ENCODE results near the gene SEBOX.

The SEBOX gene, protein sequence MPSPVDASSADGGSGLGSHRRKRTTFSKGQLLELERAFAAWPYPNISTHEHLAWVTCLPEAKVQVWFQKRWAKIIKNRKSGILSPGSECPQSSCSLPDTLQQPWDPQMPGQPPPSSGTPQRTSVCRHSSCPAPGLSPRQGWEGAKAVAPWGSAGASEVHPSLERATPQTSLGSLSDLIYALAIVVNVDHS

DNA sequence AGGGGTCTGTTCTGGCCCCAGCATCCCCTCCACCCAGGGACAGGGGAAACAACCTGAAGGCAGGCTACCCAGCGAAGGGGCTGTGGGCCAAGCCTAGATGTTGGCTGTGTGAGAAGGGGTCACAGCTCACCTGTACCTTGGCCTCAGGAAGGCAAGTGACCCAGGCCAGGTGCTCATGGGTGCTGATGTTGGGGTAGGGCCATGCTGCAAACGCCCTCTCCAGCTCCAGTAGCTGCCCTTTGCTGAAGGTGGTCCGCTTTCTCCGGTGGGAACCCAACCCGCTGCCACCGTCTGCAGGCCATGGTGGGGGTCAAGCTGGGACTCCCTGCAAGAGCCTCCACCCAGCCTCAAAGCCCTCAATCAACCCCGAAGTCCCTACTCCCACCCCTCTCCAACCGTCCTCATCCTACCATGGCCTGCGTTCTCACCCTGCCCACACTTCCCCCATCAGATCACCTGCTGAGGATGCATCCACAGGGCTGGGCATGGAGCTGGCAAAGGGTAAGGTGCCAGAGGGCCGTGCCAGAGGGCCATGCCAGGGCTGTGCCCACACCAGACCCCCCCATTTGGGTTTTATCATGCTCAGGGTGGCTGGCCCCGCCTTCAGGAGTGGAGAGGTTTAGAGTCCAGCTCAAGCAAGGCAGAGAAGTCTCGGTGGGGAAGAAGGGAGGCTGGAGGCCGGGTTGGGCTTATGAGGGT is at the start of gene SEBOX:
SEBOX (minus strand) TSS at position 535 of the 699 bp plus-strand sequence; CDS start at position 487, 48 bp downstream.
- no peak for DNase-seq (ENCODE audit: low read depth, low spot score)

DNA sequence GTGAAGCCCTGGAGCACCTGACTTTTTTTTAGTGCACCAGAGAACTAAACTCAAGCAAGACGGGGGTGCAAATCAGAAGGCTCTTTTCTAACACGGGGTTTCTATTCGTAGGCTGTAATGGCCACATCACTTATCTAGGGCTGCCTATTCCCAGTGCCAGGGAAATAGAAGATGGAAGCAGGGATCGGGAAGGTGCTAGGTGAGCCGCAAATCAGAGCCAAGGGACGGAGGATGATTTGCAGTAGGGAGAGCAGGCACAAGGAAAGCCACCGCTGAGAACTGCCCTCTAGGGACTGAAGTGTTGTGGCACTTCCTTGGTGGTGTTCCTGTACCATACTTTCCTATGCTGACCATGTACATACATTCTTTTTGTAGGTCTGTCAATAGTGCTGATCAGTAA is 48.8 kb upstream of the SEBOX start:
- no peak for DNase-seq (ENCODE audit: low read depth, low spot score)

DNA sequence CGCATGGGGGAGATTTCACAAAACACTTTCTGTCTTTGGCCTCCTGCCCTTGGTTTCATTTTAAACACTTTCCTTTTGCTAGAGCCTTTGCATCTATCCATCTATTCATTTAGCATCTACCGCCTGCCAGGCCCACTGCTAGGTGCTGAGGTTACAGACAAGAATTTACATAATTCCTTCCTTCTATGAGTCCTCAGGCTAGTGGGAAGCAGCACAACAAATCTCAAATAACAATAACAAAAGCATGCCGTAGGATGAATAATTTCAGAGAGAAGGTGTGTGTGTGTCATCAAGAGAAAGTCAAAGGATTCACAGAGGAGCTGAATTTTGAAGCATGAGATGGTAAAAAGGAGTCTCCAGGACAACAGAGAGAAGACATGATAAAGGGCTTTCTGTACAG is 47.1 kb upstream of the SEBOX start:
- no peak for DNase-seq (ENCODE audit: low read depth, low spot score)

DNA sequence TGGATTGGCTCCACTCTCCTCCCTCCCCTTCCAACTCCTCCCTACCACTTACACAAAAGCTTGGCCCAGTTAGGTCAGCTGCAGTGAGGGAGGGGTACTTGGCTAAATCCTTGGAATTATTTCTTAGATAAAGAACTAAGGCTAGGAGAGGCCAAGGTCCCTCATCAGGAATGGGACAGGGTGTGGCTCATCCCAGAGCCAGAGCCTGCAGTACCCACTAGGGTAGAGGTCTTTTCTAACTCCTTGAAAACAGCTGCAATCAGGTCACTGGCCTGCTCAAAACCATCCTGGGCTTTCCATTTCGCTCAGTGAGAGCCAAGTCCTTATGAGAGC is 42.9 kb upstream of the SEBOX start:
- no peak for DNase-seq (ENCODE audit: low read depth, low spot score)

DNA sequence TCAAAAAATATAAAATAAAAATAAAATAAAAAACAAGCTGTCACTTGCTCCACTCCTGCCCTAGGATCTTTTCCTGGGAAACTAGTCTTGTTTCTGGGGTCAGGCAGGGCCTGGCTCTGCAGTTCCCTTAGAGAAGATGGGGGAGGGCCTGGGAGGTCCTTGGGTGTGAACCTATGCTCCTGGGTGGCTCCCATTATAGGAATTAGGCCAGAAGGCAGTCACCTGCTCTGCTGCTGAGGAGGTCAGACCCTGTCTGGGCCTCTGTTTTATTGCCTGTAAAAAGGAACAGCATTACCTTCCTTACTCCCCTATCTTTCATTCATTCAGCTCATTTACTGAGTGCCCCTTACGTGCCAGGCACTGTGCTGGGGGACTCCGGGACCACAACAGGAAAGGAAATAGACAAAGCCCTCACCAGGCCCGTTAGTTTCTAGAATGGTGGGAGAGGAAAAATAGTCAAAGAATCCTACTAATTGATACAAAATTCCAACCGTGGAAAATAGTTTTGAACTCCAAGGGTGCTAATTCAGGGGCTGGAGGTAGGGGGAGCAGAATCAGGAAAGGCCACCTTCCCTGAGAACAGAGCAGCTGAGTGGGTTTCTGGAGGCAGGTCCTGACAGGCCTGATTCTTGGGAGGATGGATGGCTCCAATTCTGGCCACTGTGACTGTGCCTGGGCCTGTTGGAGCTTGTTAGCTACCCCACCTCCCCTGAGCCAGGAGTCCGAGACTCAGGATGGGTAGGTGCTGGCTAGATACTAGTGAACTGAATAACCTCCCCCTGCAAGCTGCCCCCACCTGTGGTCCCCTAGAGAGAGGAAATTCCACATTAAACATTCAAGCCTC is 42.4 kb upstream of the SEBOX start:
- DNase-seq (ENCODE audit: low read depth, low spot score) = peak; percentile 78

DNA sequence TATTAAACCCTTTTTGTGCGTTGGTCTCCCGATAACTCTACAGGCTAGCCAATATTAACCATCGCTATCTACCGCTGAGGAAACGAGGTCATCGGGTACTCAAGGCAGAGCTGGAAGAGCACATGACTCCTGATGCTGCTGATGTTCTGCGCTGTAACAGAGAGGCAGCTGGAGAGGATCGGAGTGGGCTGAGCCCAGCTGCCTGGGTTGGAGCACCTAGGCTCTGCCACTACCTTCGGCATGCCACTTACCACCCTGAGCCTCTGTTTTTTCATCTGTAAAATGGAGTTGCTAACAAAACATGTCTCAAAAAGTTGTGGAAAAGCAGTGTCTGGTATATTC is 41.4 kb upstream of the SEBOX start:
- DNase-seq (ENCODE audit: low read depth, low spot score) = no peak

DNA sequence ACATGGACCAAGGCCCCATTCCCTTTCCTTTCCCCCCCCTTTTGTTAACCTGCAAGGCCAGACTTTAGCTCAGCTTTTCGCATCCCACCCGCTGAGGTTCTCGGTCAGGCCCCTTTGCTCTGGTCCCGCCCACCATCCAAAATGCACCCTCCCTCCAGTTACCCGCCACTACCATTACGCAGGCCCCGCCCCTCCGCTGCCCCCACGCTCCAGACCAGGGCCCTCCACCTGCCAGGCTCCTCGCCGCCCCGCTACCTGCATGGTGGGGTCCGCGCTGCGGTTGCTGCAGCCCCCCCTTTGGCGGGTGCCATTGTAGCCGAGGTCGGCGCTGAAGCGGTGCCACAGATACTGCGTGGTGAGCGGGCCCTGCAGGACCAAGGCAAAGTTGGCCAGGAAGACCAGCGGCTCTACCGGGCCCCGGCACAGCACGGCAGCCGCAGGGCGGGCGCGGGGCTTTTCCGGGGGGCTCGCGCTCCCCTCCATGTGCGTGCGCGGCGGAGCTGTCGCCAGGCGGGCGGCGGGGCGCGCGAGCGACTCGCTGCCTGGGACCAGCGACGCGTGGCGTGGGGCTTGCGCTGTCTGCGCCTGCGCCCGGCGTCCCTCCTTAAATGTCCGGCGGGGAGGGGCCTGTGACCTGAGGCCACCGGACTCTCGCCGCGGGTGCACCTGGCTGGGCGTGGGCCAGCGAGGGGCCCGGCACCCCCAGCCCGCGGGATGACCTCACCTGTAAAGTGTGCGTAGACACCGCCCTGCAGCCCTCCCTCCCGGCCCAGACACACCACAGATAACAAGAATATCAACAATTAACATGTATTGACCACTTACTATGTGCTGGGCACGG is 40.9 kb upstream of the SEBOX start, which contains the start of gene SLC46A1:
SLC46A1 (minus strand) TSS at position 581 of the 841 bp plus-strand sequence; CDS start at position 483, 98 bp downstream.
- DNase-seq (ENCODE audit: low read depth, low spot score) = no peak

DNA sequence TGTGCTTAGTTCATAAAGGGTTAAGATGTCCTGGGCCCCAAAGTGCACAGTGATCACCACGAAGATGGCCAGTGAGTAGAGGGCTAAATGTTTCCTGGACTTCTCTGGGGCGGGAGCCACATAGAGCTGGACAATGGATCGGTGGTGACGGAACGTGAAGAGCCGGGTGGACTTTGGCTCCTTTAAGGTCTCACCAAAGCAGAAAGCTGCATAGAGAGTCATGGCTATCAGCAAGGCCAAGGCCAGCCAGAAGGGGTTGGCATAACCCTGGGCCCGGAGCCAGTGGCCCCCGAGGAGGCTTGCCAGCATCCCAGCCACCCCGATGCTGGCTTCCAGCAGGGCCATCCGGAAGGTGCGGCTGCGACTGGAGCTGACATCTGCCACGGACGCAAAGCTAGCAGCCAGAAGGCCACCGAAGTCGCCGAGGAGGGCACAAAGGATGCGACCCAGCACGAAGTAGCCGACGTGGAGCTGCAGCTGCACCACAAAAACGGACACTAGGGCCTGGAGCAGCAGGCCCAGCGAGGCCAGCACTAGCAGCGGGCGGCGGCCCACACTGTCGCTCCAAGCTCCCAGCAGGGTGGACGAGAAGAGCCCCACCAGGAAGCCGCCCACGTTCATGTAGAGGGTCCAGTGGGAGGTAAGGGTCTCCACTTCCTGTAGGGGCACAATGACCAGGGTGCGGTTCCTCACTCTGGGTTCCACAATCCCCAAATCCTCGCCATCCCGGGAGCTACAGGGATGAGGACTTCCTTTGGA is 40.0 kb upstream of the SEBOX start:
- no peak for DNase-seq (ENCODE audit: low read depth, low spot score)

DNA sequence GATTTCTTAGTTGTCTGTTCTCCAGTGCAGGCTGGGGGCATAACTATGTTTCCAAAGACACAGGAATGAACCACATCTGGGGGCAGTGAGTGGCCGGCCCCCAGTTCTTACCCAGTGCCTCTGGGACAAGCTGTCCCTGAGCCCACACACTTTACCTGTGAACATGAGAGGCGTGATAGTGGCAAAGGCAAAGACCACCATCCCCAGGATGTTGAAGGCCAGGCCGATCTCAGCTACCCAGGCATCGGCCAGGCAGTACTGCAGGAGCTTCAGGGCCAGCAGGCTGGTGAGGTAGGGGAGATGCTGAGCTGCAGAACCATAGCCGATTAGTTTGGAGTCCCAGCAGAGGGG is 39.4 kb upstream of the SEBOX start:
- no peak for DNase-seq (ENCODE audit: low read depth, low spot score)

DNA sequence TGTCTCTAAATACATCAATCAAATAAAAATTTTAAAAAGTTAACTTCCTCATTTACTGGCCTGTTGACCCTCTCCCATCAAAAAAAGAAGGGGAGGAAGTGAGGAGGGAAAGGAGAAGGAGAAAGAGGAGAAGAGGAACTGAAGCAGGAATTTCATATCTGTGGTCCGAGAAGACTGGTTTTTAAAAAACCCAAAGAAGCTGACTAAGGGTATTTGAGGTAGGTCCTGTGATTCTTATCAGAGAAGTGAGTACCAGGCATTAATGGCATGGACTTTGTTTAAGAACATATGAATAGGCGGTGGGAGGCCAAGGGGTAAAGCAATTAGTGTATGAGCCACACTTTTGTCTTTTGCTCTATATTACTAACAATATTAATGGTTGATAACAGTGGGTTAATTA is 39.0 kb upstream of the SEBOX start:
- DNase-seq (ENCODE audit: low read depth, low spot score) = no peak

DNA sequence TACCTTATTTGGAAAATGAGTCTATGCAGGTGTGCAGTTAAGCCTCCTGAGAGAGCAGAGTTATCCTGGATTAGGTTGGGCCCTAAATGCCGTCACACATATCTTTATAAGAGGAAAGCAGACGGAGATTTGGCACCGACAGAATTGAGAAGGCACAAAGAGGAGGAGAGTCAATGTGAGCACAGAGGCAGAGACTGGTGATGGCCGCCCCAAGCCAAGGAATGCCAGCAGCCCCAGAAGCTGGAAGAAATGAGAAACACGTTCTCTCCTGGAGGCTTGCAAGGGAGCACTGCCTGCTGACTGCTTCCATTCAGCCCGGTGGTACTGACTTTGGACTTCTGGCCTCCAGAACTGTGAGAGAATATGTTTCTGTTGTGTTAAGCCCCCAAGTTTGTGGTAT is 37.8 kb upstream of the SEBOX start:
- DNase-seq (ENCODE audit: low read depth, low spot score) = no peak

DNA sequence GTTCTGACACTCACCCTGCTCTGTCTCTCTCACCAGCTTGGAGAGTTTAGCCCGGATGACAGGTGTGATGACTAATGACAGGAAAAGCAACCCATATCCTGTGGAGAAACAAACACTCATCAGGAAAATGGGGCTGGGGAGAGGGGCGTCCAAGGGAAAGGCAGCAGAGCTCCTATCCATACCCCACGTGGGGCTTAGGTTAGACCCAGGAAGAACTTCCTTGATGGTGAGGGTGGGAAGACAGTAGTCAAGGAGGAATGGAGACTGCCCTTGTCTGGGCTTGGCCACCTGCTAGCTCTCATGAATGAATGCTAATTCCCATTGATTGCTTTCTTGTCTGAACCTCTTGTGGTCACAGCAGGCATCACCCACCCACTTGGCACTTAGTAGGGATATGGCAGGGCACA is 37.2 kb upstream of the SEBOX start:
- peak; percentile 69 for DNase-seq (ENCODE audit: low read depth, low spot score)

DNA sequence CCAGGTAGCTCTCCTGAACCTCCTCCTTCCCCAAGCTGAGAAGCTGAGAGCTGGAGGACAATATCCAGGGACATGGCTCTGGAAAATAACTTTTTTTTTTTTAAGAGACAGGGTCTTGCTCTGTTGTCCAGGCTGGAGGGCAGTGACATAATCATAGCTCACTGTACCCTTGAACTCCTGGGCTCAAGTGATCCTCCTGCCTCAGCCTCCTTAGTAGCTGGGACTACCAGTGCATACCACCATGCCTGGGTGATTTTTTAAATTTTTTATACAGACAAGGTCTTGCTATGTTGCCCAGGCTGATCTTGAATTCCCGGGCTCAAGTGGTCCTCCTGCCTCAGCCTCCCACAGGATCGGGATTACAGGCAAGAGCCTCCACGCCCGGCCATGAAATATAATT is 34.8 kb upstream of the SEBOX start:
- DNase-seq (ENCODE audit: low read depth, low spot score) = no peak

DNA sequence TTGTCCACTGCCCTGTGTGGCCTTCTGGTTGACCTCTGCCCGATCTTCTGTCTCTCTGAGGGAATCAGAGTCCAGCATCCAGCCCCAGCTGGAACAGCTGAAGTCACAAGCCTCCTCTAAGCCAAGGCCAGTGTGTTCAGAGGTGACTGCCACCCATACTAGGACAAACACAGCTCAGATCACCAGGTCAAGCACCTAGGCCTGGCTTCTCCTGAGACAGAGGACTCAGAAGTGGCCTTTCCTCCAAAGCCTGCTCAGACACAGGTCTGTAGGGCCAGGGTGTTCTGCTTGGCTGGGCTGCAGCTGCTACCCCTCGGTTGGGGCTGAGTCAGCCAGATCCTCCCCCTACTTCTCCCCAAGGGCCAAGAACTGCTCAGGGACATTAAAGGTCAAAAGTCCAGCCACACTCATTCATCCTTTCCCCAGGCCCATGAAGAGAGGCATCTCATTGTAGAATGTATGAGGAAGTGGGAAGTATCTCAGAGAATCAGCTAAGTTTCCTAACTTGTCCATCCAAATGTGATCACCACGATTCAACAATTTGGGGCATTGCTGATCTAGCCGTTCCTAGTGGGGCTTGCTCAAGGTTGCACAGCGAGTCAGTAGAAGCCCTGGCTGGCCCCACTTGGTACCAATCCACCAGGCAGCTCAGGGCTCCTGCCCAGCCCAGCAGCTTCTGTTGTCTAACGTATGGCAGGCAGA is 33.4 kb upstream of the SEBOX start:
- no peak for DNase-seq (ENCODE audit: low read depth, low spot score)

DNA sequence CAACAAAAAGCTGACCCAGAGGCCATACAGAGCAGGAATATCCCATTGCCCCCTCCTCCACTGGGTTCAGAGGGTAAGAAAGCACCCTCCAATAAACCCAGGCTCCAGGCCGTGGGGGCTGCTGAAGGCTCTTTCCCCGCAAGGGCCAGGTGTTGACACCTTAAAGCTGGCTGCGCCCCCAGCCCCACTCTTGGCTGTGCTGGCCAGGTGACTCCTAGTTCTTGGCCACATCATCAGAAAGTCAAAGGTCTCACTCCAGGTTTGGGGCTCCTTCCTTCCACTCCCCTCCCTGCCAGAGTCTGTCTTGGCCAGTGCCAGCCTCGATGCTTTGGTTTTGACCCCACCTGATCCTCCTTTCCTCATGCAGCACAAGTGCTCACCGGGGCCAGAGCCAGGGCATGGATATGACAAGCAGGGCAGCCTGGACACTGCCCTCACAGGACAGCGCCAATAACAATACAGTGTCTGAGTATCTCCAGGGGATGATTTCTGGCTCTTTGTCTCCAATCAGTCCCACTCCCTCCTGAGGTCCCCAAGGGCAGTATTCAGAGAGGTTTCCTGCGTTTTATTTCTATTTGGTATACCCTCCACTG is 32.8 kb upstream of the SEBOX start:
- no peak for DNase-seq (ENCODE audit: low read depth, low spot score)

DNA sequence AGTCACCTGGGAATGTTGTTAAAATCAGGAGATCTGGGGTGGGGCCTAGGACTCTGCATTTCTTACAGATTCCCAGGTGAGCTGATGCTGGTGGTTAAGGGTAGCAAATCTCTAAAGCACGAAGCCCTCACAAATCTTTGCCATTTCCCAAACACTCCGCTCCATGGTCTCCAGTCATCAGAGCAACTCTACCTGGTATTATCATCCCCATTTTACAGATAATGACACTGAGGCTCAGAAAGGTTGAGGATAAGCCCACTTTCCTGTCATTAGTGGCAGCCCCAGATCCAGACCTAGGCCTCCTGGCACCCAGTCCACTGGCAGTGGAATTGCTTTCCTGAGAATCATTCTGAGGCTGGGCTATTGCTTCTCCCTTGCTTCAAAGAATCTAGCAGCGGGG is 32.3 kb upstream of the SEBOX start:
- DNase-seq (ENCODE audit: low read depth, low spot score) = no peak

DNA sequence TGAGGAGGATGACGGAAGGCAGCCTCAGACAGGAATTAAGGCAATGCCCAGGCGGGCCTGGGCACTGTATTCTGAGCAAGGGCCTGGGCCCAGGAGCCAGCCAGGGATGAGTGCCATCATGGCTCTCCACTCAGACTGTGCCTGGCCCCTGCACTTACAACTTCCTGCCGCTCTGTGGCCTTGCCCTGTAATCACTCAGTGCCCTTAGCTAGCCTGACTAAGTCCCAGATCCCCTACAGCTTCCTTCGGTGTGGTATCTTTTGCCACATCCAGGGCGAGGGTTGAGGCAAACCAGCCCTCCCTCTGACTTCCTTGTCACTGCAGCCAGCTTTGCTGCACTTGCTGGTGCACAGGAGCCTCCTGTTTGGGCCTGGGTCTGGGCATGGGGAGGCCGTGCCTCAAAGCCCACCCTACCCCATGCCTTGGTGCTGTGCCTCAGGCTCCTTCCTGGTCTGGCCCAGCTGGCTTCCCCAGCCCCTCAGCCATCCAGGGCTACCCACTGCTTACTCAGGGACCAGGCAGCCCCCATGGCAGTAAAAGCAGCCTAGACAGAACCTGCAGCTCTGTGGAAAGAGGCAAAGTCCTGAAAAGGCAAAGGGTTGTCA is 31.7 kb upstream of the SEBOX start:
- DNase-seq (ENCODE audit: low read depth, low spot score) = no peak

DNA sequence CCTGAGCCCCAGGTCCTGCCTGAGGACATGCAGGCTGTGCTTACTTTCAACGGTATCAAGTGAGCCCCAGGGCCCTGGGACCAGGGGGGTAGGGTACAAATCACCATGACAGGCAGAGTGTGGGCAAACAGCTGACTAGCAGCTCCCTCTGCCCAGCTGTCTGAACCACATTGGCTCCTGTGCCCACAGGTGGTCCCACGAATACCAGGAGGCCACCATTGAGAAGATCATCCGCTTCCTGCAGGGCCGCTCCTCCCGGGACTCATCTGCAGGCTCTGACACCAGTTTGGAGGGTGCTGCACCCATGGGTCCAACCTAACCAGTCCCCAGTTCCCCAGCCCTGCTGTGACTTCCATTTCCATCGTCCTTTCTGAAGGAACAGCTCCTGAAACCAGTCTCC is 31.0 kb upstream of the SEBOX start:
- no peak for DNase-seq (ENCODE audit: low read depth, low spot score)

DNA sequence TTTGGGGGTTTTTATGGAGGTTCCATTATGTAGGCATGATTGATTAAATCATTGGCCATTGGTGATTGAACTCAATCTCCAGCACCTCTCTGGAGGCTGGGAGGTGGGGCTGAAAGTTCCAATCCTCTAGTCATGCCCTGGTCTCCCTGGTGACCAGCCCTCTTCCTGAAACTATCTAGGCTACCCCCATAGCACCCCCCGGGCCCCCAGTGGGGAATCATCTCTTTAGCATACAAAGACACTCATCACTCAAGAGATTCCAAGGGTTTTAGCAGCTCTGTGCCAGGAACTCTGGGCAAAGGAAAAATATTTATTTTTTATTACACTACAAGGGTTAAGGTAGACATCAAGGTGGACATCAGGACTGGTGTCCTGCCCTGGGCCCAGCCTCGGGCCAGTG is 30.4 kb upstream of the SEBOX start:
- DNase-seq (ENCODE audit: low read depth, low spot score) = no peak

Measured in iPS DF 19.7 (cell line).